GM10847 (cell line): ENCODE data around the gene GTF3C5.
A peak's percentile ranks its signal among the peaks of the same experiment; 100 is the strongest.

ENCODE experiments used
- POLR2A ChIP-seq: IDR thresholded peaks from 2 replicates; pipeline ENCODE4 v1.6.1; 2011; ENCODE audit not compliant: insufficient read length; ENCODE audit errors: extremely low read depth

The GTF3C5 gene

GRCh38 chr9:133030317-133031129 is at the start of gene GTF3C5:
Gene GTF3C5, plus strand, starts transcription at chr9:133030997. Its CDS starts 15 bp downstream, at chr9:133031012.
- TF ChIP-seq POLR2A: peak; percentile 85

GRCh38 chr9:132982458-132982857 is 48.3 kb upstream of the GTF3C5 start:
- TF ChIP-seq POLR2A: no peak

GRCh38 chr9:132983491-132984201 is 47.2 kb upstream of the GTF3C5 start:
- TF ChIP-seq POLR2A: no peak

GRCh38 chr9:132984202-132985070 is 46.4 kb upstream of the GTF3C5 start:
- TF ChIP-seq POLR2A: no peak

GRCh38 chr9:132985071-132985350 is 45.8 kb upstream of the GTF3C5 start:
- TF ChIP-seq POLR2A: no peak

- TF ChIP-seq POLR2A: no peak
These were observed 45.3 kb upstream of the GTF3C5 start for GRCh38 chr9:132985489-132985888.

- TF ChIP-seq POLR2A: no peak
These were observed 44.7 kb upstream of the GTF3C5 start for GRCh38 chr9:132986114-132986513.

- no peak for TF ChIP-seq POLR2A
These were observed 43.9 kb upstream of the GTF3C5 start for GRCh38 chr9:132986640-132987620.

GRCh38 chr9:132988244-132989013 is 42.4 kb upstream of the GTF3C5 start:
- no peak for TF ChIP-seq POLR2A

- TF ChIP-seq POLR2A: no peak
These were observed 41.8 kb upstream of the GTF3C5 start for GRCh38 chr9:132989014-132989310.

- no peak for TF ChIP-seq POLR2A
These were observed 41.3 kb upstream of the GTF3C5 start for GRCh38 chr9:132989414-132989996.

GRCh38 chr9:132990781-132991180 is 40.0 kb upstream of the GTF3C5 start:
- TF ChIP-seq POLR2A: no peak
